NOMO-1 treated with dmso at 0.1 percent for 144 hours (cell line): ENCODE results near the gene MBD1.
"Not testable (repeated sequence)": the region's sequence is repeated elsewhere in the genome, so short reads cannot be mapped to it uniquely, and the experiment has no call there.

ENCODE experiments used
- DNase-seq: peaks from one replicate; lab custom pipeline; 2025; ENCODE audit not compliant: unreplicated experiment; lab: John Stamatoyannopoulos, UW

MBD1 gene, protein sequence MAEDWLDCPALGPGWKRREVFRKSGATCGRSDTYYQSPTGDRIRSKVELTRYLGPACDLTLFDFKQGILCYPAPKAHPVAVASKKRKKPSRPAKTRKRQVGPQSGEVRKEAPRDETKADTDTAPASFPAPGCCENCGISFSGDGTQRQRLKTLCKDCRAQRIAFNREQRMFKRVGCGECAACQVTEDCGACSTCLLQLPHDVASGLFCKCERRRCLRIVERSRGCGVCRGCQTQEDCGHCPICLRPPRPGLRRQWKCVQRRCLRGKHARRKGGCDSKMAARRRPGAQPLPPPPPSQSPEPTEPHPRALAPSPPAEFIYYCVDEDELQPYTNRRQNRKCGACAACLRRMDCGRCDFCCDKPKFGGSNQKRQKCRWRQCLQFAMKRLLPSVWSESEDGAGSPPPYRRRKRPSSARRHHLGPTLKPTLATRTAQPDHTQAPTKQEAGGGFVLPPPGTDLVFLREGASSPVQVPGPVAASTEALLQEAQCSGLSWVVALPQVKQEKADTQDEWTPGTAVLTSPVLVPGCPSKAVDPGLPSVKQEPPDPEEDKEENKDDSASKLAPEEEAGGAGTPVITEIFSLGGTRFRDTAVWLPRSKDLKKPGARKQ

DNA sequence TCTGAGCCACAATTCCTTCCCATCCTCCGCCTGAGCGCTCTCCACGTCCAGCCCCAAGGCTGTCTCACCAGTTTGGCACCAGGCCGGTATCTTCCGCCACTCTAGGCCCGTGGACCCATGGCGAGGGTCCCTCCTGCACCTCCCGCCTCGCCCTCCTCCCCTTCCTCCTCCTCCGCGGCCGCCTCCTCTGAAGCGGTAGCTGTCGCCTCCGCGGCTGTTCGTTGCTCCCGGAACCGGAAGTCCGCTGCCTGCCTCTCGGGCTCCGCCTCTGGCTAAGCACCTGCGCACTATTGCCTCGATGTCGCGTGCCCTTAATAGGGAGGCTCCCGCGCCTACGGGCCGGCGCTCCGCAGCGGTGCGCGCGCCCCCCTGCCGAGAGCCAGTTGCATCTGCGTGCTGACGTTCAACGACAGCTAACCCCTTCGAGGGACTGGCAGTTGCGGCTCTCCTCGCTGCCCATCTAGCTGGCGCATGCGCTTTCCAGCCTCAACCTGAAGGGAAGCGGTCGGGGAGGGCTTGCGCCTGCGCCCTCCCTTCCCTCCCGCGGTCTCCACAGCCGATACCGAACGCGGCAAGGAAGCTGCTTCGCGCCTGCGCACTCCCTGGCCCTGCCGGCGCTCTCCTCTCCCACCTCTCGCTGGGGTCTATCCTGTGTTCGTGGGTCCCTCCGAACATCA is at the start of gene MBD1:
MBD1 (minus strand) TSS at position 229 of the 677 bp plus-strand sequence. CDS start 1,531 bp downstream, outside the sequence.
- peak; percentile 93 for DNase-seq

DNA sequence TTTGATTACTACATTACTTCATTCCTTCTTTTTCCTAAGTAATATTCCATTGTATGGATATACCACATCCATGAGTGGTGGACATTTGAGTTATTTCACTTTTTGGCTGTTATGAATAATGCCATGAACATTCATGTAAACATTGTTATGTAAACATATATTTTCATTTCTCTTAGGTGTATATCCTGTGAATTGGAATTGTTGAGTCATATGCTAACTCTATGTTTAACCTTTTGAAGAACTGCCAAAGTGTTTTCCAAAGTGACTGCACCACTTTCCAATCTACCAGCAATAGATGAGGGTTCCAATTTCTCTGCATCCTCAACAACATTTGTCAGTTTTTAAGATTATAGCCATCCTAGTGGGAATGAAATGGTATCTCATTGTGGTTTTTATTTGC is 48.9 kb upstream of the MBD1 start:
- no peak for DNase-seq

DNA sequence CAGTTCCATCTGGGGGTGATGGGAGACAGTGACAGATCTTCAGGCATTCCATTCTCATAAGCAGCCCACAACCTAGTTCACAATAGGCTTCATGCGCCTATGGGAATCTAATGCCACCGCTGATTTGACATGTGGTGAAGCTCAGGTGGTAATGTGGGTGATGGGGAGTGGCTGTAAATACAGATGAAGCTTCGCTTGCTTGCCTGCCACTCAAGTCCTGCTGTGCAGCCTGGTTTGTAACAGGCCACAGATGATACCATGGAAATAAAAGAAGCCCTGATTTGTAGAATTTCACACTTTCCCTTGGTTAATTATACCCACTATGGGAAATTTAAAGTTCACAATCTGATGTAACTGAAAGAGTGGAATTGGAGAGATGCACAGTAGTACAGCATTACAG is 46.7 kb upstream of the MBD1 start:
- no peak for DNase-seq

DNA sequence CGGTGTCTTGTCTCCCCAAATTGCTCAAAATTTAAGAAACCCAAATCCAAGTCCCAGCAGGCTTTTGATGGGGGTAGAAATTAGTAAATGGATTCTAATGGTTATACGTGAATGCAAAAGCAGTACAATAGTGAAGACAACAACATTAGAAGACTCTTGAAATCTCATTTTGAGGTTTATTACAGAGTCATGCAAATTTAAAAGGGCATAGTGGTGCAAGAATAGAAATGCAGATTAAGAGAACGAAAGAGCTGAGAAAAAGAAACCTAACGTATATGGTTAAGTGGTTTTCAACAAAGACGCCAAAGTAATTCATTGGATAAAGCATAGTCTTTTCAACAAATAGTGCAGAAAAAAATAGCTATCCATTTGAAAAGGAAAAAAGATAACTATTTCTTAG is 39.4 kb upstream of the MBD1 start:
- DNase-seq, result no peak

DNA sequence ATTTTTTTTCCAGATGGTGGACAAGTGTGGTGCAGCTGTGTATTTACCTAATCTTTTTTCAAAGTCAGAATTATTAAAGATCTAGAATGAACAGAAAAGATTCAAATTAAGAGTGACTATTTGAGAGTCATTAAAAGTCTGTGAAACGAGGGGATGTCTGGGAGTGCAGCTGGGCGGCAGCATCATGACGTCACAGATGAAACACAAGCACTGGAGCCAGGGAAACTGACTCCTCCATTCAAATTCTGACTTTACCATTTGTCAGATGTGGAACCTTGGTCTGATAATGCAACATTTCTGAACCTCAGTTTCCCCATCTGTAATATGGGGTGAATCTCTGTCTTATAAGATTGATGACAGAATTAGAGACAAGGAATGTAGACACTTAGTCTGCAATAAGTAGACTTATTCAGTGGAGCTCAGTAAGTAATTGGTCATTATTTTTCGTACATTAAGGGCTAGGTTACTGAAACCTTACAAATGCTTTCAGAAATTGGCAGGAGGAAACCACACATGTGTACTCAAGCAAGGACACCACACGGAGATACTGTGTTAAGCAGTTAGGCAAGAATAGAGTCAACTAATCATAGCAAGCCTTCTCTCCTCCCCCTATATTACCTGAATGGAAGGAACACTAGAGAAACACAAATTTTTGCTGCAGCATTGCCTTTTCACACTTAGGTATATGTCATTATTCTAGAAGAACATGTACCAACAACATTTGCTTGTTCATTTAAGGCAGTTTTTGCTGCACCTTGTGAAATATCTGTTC is 34.0 kb upstream of the MBD1 start:
- DNase-seq, result no peak

DNA sequence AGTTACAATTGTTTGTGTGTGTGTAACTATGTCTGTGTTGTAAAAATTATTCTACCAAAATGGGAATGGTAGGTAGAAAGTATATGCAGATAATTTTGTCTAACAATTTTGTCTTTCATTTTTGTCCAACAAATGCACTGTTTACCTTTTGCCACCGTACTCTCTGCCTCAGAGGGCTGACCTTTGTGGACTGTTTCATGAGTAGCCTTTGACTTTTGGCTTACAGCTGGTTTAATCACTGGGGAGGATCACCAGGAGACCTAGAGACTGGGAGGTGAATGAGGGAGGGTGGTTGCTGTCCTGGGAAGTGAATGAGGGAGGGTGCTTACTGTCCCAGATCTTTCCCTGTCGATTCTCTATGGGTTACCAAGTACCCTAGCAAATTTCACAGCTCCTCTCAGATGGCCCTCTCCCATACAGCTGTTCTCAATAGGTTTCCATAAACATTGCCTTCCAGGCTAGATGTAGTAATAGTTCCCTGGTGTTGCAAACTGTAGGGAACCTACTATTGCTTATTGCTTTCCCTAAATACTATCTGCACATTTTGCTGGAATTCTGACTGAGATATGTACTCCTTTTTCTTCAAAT is 32.6 kb upstream of the MBD1 start:
- DNase-seq, result no peak

DNA sequence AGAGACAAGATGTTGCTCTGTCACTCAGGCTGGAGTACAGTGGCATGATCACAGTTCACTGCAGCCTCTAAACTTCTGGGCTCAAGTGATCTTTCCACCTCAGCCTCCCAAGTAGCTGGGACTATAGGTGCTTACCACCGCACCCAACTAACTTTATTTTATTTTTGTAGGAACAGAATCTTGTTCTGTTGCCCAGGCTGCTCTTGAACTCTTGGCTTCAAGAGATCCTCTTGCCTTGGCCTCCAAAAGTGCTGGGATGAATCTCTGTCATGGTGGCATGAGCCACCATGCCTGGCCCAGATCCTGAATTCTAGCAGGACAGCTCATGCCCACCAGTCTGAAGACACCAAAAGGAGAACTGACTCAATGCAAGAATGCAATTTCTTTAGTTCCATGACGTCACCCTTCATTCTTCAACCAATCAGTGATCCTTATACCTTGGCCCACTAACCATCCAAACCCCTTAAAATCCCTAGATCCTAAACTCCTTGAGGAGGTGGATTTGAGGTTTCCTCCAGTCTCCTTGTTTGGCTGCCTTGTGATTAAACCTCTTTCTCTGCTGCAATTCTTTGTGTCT is 31.8 kb upstream of the MBD1 start:
- DNase-seq, result no peak

DNA sequence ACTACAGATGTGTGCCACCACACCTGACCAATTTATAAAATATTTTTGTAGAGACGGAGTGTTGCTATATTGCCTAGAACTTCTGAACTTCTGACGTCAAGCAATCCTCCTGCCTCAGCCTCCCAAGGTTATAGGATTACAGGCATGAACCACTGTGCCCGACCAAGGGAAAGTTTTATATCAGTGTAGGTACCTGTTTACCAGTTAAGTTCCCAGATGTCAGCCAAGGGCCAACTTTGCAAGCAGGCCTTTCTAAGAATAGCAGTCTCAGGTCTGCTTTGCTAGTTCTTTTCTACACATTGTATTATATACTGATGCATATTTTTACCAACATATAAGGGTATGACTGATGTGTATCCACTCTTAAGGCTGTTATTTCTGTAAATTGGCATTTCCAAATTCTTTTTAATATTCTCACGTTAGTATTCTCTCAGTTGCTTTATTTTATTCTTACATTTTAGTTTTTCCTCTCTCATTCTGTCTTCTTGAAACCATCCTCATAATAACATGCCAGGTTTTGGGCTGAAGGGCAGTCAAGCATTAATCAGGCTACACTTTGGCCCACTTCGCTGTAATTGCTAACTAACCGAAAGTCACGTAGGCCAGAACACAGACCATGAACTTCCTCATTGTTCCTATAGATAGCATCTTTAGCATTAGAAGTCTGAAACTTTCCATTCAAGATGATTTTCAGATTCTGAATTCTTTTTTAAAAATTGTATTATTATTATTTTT is 31.1 kb upstream of the MBD1 start:
- DNase-seq, result no peak

DNA sequence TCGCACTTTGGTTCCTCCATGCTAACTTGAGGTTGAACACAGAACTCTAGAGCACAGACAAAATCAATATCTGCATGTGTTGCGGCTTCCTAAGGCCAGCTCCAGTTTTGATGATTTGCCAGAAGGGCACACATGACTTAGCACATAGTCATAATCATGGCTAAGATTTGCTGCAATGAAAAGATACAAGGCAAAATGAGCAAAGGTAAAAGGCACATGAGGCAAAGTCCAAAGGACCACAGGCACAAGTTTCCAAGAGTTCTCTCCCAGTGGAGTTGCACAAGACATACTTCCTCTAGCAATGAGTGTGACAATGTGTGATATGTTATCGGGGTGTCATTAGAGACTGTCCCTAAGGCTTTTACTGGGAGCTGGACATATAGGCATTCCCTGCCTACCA is 30.3 kb upstream of the MBD1 start:
- no peak for DNase-seq

DNA sequence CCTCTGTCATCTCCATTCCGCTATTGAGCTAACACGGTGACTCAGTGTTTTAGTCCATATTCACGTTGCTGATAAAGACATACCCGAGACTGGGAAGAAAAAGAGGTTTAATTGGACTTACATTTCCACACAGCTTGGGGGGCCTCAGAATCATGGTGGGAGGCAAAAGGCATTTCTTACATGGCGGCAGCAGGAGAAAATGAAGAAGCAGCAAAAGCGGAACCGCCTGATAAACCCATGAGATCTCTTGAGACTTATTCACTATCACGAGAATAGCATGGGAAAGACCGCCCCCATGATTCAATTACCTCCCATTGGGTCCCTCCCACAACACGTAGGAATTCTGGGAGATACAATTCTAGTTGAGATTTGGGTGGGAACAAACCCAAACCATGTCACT is 28.8 kb upstream of the MBD1 start:
- no peak for DNase-seq

DNA sequence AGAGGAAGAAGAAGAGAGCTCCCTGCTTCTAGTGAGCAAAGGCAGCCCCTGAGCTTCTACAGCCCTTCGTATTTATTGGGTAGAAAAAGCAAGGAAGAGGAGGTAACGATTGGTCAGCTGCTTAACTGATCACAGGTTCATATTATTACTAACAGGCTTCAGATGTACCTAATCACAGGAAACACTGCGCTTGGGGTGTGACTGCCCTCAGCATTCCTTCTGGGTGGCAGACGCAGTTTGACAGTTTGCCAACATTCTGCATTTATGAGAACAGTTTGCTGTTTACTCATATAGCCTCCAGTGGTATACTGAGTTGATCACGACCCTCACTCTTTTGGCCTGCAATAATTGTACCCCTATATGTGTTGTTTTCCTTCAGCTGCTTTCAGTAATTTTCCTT is 27.5 kb upstream of the MBD1 start:
- DNase-seq, result not testable (repeated sequence)

DNA sequence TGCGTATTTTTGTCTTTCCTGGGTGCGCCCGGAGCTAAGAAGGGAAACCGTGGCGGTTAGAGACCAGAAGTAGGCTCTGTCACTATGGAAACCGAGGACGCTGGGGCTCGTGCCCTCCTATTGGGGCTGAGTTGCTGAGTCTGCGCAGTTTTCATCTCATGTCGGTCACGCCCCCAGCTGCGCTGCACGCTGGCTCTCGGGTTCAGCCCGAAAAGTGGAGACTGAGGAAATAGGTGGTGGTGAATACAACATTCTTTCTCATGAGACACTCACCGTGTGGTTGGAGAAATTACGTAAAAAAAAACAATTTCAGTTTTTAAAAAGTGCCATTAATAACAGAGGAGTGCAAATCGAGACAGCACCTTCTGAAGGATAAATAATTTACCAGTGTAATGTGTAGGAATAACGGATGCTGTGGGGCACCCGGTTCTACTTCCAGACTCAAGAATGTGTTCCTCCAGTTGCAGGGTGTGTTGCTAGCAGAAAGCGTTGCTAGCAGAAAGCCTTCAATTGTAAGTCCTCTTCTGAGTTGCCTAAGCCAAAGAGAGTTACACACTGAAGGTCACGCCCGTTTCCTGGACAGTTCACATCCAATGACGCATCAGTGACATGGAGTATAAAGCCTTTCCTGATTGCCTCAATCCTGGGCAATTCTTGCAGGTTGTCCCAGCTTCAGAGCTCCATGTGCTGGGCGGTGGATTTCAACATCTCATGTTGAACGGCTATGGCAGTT is 26.6 kb upstream of the MBD1 start:
- peak; percentile 96 for DNase-seq

DNA sequence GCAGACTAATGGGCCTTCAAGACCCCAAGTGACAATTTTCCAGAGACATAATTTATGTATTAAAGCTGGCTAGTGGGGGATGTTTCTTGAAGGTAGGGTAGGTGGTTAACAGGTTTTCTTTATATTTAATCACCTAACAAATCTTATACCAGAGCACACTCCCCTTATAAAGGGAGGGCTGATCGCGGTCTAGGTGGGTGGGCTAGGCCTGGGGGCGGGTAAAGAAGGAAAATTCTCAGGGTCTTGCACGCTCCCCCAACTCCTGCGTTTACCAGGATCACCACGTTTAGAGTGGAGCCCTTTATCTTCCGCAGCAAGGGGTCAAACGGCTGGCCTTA is 26.0 kb upstream of the MBD1 start:
- no peak for DNase-seq

DNA sequence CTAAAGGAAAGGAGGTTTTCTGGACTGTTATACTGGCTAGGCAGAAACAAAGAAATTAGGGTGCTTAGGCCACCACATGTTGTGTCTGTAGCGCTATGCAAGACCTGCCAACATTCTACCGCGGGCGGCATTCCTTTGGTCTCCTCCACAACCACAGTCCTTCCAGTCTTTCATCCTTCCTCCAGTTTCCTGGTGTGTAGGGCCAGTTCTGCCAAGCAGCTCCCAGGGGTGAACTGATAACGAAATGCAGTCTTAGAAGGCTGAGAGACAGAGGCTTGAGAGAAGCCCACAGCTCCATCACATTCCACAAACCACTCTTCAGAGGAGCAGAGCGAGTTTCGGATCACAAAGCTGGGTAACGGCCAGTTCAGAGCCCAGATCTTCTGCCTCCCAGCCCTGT is 25.6 kb upstream of the MBD1 start:
- no peak for DNase-seq

DNA sequence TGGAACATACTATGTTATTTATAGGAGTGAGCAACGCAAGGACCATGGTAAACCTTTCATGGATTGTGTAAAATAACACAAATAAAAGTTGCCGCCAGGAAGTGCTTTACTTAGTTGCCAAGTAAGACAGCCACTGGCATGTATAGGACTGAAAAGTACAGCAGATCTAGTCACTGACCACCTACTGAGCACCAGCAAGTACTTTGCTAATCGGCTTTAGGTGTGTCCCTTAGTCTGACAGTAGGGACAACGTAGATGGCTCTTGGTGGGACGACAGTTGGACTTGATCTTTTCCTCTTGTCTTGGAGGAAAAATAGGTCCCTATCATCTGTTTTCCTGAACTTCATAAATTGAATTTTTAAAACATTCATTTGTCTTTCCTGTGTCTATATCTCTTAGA is 19.8 kb upstream of the MBD1 start:
- no peak for DNase-seq

DNA sequence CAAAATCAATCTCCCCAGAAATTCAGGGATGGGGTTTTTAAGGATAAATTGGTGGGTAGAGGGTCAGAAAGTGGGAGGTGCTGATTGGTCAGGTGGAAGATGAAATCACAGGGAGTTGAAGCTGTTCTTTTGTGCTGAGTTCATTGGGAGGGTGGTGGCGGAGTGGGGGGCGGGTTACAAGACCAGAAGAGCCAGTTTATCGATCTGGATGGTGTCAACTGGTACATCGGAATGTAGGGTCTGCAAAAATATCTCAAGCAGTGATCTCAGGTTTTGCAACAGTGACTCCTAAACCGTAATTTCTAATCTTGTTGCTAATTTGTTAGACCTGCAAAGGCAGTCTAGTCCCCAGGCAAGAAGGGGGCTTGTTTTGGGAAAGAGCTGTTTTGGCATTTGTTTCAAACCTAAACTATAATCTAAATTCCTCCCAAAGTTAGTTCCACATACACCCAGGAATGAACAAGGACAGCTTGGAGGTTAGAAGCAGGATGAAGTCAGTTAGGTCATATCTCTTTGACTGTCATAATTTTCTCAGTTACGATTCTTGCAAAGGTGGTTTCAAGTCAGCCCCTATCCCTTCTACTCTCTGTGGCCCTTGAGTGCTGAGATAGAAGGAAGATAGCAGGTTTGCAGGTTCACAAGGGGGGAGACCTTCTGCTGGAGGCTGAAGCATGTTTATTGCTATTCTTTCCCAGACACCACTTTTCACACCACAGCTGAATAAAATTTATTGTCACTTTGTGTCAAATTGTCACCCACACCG is 18.5 kb upstream of the MBD1 start:
- DNase-seq, result no peak

DNA sequence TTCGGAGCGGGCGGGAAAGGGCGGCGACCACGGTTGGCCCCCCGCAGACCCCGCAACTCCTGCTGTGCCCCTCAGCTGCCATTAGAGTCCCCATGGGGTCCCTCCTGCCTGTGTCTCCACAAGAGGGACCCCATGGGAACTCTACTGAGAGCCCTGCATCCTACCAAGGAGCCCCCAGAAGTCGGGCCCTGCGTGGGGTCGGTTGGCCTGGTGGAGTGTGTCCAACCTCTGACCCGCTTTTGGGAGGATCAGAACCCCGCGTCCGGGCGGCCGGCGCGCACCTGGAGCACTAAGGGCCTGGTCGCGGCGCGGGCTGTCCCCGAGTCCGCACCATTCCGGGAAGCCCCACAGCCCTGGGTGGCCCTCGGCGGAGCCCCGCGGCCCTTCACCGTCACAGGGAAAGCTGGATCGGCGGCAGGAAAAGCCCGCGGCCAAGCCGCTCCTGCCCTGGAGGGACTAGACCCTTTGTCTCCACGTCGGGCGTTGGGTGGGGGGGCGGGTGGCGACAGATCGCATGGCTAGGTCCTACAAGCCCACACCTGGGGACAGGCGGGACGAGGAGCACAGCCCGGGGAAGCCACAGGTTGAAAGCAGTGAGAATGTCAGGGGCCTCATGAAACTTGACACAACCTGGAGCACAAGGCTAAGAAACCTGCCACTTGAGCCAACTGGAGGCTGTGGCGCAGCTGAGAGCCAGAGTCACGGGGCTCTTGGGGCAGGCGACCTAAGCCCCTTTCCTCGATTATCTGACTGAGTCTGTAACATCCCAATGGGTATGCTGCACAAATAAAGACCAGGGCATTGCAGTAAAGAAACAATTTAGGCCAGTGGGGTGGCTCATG is 17.3 kb upstream of the MBD1 start:
- DNase-seq, result no peak
